Measurements from ENCODE around the gene PPL.

PPL gene

GRCh38 chr16:4979164-4979563 is 42.2 kb upstream of the PPL start:
- CTCF ChIA-PET = no interaction called here
- POLR2A ChIA-PET = no interaction called here

DNA sequence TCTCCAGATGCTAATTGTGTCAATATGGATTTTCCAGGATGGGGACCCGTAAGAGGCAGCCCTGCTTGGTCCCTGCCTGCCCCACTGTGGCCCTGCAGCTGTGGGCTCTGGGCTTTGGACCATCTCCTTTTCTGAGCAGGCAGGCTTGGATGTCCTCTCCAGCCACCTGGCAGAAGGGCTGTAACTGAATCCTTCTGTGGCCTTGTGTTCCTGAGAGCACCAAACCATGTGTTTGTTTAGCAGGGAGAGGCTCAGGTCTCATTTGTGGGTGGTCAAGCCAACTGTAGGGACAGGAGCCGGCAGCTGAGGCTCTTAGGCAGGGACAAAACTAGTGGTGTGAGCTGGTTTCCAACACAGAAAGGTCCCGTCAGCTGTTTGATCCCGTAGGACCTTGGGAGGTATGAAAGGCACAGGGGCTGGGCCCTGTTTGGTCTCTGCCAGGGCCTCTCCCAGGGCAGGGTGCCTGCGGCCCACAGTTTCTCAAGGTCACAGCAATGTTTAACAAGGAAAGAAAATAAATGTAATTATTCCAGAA is 39.7 kb upstream of the PPL start:
- no peak overlapping the region for H3K27ac ChIP-seq (ENCODE audit: extremely low read depth, low read depth, low read length)
- TF ChIP-seq ZNF664 (tag by site-specific recombination; IDR thresholded peaks at IDR 0.05) (no peak), ZNF692 (tag by site-specific recombination; IDR thresholded peaks at IDR 0.05) (no peak), ZNF585B (tag by site-specific recombination; IDR thresholded peaks at IDR 0.05) (no peak), ZNF423 (tag by site-specific recombination; IDR thresholded peaks at IDR 0.05) (no peak), PRDM4 (tag by site-specific recombination; IDR thresholded peaks at IDR 0.05) (no peak), ZNF280D (tag by site-specific recombination; IDR thresholded peaks at IDR 0.05) (no peak), ZNF19 (tag by site-specific recombination; IDR thresholded peaks at IDR 0.05; ENCODE audit: low read depth) (no peak)
- TF ChIP-seq, protein P1, sequence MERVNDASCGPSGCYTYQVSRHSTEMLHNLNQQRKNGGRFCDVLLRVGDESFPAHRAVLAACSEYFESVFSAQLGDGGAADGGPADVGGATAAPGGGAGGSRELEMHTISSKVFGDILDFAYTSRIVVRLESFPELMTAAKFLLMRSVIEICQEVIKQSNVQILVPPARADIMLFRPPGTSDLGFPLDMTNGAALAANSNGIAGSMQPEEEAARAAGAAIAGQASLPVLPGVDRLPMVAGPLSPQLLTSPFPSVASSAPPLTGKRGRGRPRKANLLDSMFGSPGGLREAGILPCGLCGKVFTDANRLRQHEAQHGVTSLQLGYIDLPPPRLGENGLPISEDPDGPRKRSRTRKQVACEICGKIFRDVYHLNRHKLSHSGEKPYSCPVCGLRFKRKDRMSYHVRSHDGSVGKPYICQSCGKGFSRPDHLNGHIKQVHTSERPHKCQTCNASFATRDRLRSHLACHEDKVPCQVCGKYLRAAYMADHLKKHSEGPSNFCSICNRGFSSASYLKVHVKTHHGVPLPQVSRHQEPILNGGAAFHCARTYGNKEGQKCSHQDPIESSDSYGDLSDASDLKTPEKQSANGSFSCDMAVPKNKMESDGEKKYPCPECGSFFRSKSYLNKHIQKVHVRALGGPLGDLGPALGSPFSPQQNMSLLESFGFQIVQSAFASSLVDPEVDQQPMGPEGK (tag by site-specific recombination; IDR thresholded peaks at IDR 0.05) = no peak
- ChIA-PET CTCF (no interaction called here), POLR2A (no interaction called here)
- no peaks in the 10 kb centered on the region for H3K9me3 ChIP-seq (ENCODE audit: control insufficient read depth, insufficient read depth, low read depth, low read length)
- H3K4me1 ChIP-seq (ENCODE audit: control insufficient read depth, insufficient read depth, low read length) = no peaks in the 10 kb centered on the region
- no peaks in the 10 kb centered on the region for H3K36me3 ChIP-seq (ENCODE audit: control insufficient read depth in 2 of 2, insufficient read depth in 1 of 2, low read length in 2 of 2)
- no peak overlapping the region for H3K4me3 ChIP-seq (ENCODE audit: low read depth, low read length)

More at GRCh38 chr16:4979164-4979563, 42.2 kb upstream of the PPL start:
- no peak overlapping the region for H3K4me3 ChIP-seq (ENCODE audit: low read depth, low read length)
- TF ChIP-seq ZNF654 (tag by site-specific recombination; IDR thresholded peaks at IDR 0.05; ENCODE audit: low read depth) (no peak), ZFHX2 (tag by site-specific recombination; conservative IDR thresholded peaks at IDR 0.05) (no peak), ZXDB (tag by site-specific recombination; IDR thresholded peaks at IDR 0.05) (no peak), ZNF416 (tag by site-specific recombination; IDR thresholded peaks at IDR 0.05) (no peak), PRDM1 (tag by site-specific recombination; IDR thresholded peaks at IDR 0.05) (no peak), ZNF132 (tag by site-specific recombination; IDR thresholded peaks at IDR 0.05; ENCODE audit: borderline replicate concordance) (no peak), ZNF404 (tag by site-specific recombination; IDR thresholded peaks at IDR 0.05) (no peak), ZBTB8A (tag by site-specific recombination; IDR thresholded peaks at IDR 0.05) (no peak), ZNF335 (tag by site-specific recombination; conservative IDR thresholded peaks at IDR 0.05) (no peak)
- no peaks in the 10 kb centered on the region for H3K9me3 ChIP-seq (ENCODE audit: control insufficient read depth, insufficient read depth, low read depth, low read length)
- H3K4me1 ChIP-seq (ENCODE audit: control insufficient read depth, insufficient read depth, low read length) = no peaks in the 10 kb centered on the region
- H3K36me3 ChIP-seq (ENCODE audit: control insufficient read depth in 2 of 2, insufficient read depth in 1 of 2, low read length in 2 of 2) = no peaks in the 10 kb centered on the region
- no peak overlapping the region for H3K27ac ChIP-seq (ENCODE audit: extremely low read depth, low read depth, low read length)

All from HEK293 (cell line).